DMS53 treated with DMSO at 0.1 percent for 48 hours (cell line): ENCODE measurements around the gene CDC42SE2.
"Not testable (repeated sequence)": the region's sequence is repeated elsewhere in the genome, so short reads cannot be mapped to it uniquely, and the experiment has no call there.

Experiments used
- DNase-seq: peaks from one replicate; lab custom pipeline; 2025; ENCODE audit not compliant: unreplicated experiment; lab: John Stamatoyannopoulos, UW

CDC42SE2 gene

DNA sequence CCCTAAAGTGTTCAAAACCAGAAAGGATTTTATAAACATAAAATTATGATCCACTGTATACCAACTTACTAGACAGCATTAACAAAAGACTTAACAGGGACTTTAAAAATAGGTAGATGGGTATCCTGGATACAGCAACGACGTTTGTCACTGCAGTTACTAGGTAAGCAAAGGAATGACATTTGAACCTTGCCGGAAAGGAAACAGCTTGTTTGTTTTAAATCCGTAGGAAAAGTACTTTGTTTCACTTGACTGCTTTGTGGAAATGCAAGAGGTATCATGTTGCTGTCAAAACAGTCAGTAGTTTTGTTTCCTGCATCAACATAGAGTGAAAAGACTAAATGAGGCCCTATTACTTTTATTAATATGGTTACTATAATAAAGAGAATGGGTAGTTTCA, 122.9 kb downstream of the CDC42SE2 start:
- DNase-seq: peak; percentile 93

DNA sequence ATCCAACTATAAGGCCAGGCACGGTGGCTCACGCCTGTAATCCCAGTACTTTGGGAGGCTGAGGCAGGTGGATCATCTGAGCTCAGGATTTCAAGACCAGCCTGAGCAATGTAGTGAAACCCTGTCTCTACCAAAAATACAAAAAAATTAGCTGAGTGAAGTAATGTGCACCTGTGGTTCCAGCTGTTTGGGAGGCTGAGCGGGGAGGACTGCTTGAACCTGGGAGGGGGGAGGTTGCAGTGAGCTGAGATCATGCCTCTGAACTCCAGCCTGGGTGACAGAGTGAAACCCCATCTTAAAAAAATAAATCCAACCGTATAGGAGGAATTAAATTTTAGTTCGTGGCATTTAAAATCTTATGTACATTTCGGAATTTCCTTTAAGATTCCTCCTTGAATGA, 123.4 kb downstream of the CDC42SE2 start:
- no peak for DNase-seq

DNA sequence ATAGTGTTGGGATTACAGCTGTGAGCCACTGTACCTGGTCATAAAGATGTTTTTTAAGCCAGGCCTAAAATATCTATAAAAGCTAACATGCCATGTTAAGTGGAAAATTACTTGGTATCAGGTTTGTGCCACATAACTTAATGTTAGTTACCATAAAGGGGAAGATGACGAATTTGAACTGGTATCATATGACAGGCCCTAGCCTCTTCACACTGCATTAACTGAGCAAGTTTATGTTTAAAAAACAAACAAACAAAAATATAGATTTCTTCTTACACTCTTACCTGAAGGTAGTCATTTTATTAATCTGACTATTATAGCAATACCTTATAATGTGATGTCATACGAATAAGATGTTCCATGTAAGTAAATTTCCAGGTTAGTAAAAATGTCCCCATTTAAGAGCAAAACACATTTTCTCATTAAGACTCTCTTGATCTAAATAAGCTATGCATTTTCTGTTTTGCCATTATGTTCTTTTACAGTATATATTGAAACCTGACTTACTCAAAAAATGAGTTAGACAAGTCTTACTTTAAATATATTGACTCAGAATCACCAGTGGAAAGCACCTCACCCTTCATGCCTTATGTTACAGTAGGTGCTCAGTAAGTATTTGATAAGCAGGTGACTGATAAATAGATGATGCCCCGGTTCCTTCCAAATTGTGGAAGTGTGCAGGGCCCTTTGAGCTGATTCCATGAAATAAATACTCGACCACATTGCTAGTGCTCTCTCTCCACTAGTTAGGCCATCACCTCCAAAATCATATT, 125.4 kb downstream of the CDC42SE2 start:
- DNase-seq: no peak

DNA sequence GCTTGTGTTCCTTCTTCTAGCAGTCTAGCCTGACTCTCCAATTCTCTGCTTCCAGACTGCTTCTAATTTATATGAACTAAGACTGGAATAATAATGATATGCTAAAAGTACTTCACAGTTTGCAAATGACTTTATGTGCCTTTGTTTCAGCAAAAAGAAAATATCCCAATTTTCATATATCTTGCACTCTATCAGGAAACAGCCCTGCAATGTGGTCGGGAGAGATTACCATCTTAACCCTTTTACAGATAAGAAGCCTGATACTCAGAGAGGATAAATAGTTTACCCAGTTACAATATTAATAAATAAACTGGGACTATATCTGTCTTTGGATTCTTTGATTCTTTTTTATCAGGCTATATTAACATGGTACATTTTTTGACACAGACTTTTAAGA, 126.0 kb downstream of the CDC42SE2 start:
- no peak for DNase-seq

- DNase-seq: no peak
Measured at GRCh38 chr5:131392466-131393095, 128.7 kb downstream of the CDC42SE2 start.

DNA sequence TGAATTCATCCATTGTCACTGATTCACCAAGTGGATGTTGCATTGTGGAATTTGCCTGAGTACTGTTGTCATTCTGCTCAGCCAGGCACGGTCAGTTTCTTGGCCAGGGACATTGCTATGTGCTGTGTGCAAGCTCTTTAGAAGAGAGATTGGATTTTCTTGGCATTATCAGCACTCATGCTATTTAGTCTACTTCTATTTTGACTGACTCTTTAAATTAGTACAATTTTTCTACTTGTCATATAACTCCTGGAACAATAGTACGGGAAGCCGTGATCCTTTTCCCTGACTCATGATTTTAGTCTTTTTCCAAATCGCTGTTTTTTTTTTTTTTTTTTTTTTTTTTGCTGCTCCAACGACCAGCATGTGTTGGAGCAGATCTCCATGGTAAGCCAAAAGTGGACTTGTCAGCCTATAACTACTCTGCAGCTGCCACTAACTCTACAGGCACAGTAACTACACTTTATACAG, 129.7 kb downstream of the CDC42SE2 start:
- DNase-seq: no peak

DNA sequence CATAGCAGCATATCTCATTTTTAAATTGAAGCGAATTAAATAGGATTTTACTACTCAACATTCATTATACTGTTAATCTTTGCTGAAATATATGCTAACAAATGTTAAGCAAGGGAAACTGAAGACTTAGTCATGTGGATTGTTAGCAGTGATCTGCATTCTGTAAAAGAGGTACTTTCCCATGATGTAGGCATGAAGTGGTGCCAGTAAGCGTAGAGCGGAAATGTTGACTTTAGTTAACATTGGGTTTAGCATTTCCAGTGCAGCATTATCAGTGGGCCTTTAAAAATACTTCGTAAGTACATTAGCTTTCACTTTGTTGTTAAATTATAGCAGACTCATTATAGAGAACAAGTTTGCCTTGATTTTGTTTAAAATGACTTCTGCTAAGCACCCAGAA, 130.3 kb downstream of the CDC42SE2 start:
- no peak for DNase-seq

- no peak for DNase-seq
Measured at GRCh38 chr5:131396015-131396414, 132.2 kb downstream of the CDC42SE2 start.

DNA sequence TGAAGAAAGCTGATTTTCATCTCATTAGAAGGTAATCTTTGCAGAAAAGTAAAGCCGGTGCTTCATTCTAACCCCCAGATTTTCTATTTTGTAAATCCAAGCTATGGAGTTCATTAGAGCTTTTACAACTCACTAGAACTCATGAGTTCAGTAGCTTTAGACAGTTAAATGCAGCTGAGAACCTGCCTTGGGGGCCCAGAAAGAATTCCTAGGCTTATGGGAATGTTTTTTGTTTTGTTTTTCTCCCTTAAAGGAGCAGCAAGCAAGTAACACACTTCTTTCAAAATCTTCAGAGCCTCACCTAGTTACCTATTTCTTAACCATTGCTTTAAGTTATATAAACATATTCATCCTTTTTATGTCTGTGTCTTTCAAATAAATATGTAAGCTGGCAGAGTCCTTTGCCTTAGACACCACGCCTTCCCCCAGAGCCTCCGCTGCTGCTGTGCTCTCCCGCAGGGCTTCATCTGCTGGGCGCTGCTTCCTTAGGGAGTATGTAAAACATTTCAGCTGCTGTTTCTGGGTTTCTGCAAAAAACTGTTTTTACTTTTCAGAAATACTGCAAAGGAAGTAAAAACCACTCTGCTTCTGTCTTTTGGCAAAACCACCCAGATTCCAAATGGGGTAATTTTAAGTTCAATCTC, 132.9 kb downstream of the CDC42SE2 start:
- no peak for DNase-seq

DNA sequence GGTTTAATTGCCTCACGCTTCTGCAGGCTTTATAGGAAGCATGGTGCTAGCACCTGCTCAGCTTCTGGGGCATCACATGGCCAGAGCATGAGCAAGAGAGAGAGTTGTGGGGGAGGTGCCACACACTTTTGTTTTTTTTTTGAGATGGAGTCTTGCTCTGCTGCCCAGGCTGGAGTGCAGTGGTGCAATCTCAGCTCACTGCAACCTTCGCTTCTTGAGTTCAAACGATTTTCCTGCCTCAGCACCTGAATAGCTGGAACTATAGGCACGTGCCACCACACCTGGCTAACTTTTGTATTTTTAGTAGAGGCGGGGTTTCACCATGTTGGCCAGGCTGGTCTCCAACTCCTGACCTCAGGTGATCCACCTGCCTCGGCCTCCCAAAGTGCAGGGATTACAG, 135.2 kb downstream of the CDC42SE2 start:
- DNase-seq: not testable (repeated sequence)

DNA sequence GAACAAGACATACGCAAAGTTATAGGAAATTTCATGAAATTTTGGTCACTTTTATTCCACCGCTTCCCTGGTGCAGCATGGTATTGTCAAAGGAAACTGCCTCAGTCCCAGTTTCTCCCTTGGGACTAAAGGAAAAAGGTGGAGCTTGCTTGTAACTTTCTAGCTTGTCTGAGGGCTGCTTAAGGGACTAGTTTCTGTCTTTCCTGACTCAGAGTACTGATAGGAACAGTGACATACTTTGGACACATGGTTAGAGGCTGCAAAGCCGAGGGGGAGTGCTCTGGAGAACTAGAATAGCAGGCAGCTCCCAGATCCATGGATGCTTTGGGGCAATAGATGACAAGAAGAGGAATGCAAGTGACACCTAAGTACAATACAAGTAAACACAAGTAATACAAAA, 136.7 kb downstream of the CDC42SE2 start:
- no peak for DNase-seq

- no peak for DNase-seq
Measured at GRCh38 chr5:131405674-131406073, 141.8 kb downstream of the CDC42SE2 start.

GRCh38 chr5:131406076-131406475, 142.2 kb downstream of the CDC42SE2 start:
- no peak for DNase-seq

GRCh38 chr5:131406975-131407638, 143.3 kb downstream of the CDC42SE2 start:
- DNase-seq: no peak

DNA sequence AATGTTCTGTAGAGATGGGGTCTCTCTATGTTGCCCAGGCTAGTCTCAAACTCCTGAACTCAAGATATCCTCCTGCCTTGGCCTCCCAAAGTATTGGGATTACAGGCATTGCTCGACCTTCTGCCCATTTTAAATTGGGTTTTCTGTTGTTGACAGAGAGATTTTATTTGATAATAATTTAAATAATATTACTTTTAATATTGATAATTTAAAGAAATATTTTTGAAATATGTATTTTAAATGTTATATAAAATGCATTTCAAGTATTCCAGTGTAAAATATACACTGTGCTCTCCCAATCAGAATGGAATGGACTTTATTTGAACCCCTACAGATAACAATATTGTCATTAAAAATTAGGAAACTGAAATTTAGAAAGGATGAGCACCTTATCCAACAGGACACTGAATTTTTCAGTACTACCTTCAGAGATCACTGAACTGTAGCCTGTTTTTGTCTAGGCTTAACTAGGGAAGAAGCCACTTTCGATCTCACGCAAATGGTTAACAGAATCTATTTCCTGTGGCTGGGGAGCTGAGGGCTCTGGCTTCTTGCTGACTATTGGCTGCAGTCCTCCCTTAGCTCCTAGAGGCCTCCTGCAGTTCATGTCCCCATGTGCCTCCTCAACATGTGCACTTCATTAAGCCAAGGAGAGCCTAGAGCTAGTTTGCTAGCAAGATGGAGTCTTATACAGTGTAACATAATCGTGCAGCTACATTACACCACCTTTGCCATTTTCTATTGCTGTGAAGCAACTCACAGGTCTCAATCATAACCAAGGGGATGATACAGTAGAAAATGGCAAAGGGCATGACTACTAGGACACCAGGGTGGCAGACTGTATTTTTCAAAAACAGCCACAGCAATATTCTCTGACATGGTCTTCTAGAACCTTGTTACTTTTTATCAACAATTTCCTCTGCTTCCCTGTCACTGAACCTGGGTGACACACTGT, 150.0 kb downstream of the CDC42SE2 start:
- no peak for DNase-seq

DNA sequence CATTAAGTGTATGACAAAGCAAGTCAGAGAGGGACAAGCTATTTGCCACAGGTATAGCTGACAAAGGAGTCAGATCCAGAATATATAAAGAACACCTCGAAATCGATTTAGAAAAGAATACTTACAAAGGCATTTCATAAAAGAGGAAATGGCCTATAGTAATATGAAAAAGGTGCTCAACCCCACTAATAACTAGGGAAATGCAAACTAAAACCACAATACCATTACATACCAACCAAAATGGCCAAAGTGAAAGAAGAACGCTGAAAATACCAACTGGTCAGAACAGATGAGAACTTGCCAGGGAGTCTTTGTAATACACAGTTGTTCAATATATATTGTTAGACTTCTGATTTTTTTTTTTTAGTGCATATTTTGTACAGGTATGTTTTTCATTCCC, 152.9 kb downstream of the CDC42SE2 start:
- DNase-seq: no peak

DNA sequence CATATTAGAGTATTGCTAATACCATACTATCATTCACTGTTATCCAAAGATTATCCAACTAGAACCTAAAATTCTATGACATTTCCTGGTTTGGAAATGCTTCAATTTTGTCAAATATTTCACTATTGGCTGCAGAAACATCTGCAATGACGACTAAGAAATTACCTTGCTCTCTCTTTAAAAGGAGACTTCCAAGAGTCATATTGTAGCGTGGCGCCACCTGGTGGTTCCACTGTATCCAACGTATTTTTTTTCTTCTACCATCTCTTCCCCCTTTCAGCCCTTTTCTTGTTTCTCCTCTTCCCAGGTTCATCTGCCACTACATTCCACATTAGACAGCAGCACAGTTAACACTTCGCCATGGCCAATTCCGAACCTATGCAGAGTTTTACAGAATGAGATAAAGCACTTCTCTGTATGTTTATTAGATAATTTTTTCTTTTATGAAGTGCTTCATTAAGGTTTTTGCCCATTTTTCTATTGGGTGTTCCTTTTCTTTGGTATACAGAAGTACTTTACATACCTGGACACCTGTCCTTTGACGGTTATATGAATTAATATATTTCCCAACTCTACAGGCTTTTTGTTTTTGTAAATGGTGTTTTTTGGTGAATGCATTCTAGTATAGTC, 153.5 kb downstream of the CDC42SE2 start:
- DNase-seq: peak; percentile 74

DNA sequence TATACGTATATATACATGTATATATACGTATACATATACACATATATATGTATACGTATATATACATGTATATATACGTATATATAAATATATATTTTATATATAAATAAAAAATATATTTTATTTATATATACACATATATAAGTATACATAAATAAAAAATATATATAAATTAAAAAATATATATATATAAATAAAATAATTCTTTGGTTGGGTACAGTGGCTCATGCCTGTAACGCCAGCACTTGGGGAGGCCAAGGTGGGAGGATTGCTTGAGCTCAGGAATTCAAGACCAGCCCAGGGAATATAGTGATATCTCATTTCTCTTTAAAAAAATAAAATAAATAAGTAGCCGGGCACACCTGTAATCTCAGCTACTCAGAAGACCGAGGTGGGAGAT, 155.0 kb downstream of the CDC42SE2 start:
- DNase-seq: no peak

GRCh38 chr5:131419877-131420276, 156.0 kb downstream of the CDC42SE2 start:
- DNase-seq: no peak

- DNase-seq: peak; percentile 57
Measured at GRCh38 chr5:131423056-131423455, 159.2 kb downstream of the CDC42SE2 start.
